HG02571 (cell line): ENCODE measurements around the gene AHCYL1.

ENCODE experiments used
- ATAC-seq: cut with Tn5 transposase; IDR thresholded peaks from one replicate; pipeline ENCODE4 v1.9.1; 2021; ENCODE audit warnings: mild to moderate bottlenecking, moderate library complexity; ENCODE audit not compliant: unreplicated experiment

The AHCYL1 gene

GRCh38 chr1:110034451-110035235, 50.1 kb downstream of the AHCYL1 start, which contains the start of gene STRIP1:
Gene STRIP1 (plus strand): TSS chr1:110034624. CDS start chr1:110034638, 14 bp downstream.
- peak; percentile 88 for ATAC-seq

- no peak for ATAC-seq
Observed at GRCh38 chr1:110035236-110035752, 50.7 kb downstream of the AHCYL1 start.

GRCh38 chr1:110038271-110038670, 53.7 kb downstream of the AHCYL1 start:
- ATAC-seq: no peak

- no peak for ATAC-seq
Observed at GRCh38 chr1:110039641-110040040, 55.1 kb downstream of the AHCYL1 start.

GRCh38 chr1:110040548-110040947, 56.0 kb downstream of the AHCYL1 start:
- ATAC-seq: no peak

GRCh38 chr1:110043016-110043415, 58.5 kb downstream of the AHCYL1 start:
- ATAC-seq: no peak

GRCh38 chr1:110047463-110047862, 62.9 kb downstream of the AHCYL1 start:
- ATAC-seq: no peak

GRCh38 chr1:110048240-110048639, 63.7 kb downstream of the AHCYL1 start:
- ATAC-seq: no peak

GRCh38 chr1:110048923-110049601, 64.5 kb downstream of the AHCYL1 start:
- no peak for ATAC-seq

- ATAC-seq: no peak
Observed at GRCh38 chr1:110049801-110050601, 65.4 kb downstream of the AHCYL1 start.

- no peak for ATAC-seq
Observed at GRCh38 chr1:110050602-110051261, 66.2 kb downstream of the AHCYL1 start.

- ATAC-seq: no peak
Observed at GRCh38 chr1:110051262-110051648, 66.7 kb downstream of the AHCYL1 start.

GRCh38 chr1:110053552-110054428, 69.2 kb downstream of the AHCYL1 start:
- ATAC-seq: no peak

GRCh38 chr1:110055493-110056284, 71.1 kb downstream of the AHCYL1 start:
- ATAC-seq: no peak

GRCh38 chr1:110056285-110056683, 71.7 kb downstream of the AHCYL1 start:
- ATAC-seq: no peak

GRCh38 chr1:110056776-110057175, 72.2 kb downstream of the AHCYL1 start:
- ATAC-seq: no peak

- no peak for ATAC-seq
Observed at GRCh38 chr1:110057963-110058518, 73.5 kb downstream of the AHCYL1 start.

GRCh38 chr1:110058591-110058990, 74.0 kb downstream of the AHCYL1 start:
- no peak for ATAC-seq
